Neural progenitor cell (in vitro differentiated cells): Measurements from ENCODE around the gene LAMP1. TPM values are rescaled to one million over a fixed set of nuclear protein-coding genes. Genes with fewer than 3 reads are reported as not detected.

Experiments used
- DNase-seq: peaks from one replicate; pipeline ENCODE4 v3.0.0-alpha.2; 2016; ENCODE audit warnings: low spot score
- H2AFZ ChIP-seq: fragments of 200-600 bp; sonication (generic); replicated peaks from 2 replicates; pipeline ENCODE4 v1.6.1; 2016; ENCODE audit warnings: antibody characterized with exemption
- H3F3A ChIP-seq: fragments of 200-600 bp; sonication (generic); 2 replicates; pipeline ENCODE4 v1.6.1; 2016; ENCODE audit warnings: antibody characterized with exemption, low read depth
- H3K27ac ChIP-seq: fragments of 200-600 bp; sonication (generic); 2 replicates; pipeline ENCODE4 v1.5.1; 2016; ENCODE audit warnings: mild to moderate bottlenecking
- H3K27me3 ChIP-seq: fragments of 200-600 bp; sonication (generic); 2 replicates; pipeline ENCODE4 v1.6.1; 2016; ENCODE audit warnings: mild to moderate bottlenecking, moderate library complexity
- H3K36me3 ChIP-seq: fragments of 200-600 bp; sonication (generic); 2 replicates; pipeline ENCODE4 v1.5.1; 2016
- H3K4me1 ChIP-seq: fragments of 200-600 bp; sonication (generic); 2 replicates; pipeline ENCODE4 v1.6.1; 2016; ENCODE audit warnings: mixed run types
- H3K4me2 ChIP-seq: fragments of 200-600 bp; sonication (generic); 2 replicates; pipeline ENCODE4 v1.6.1; 2016
- H3K4me3 ChIP-seq: fragments of 200-600 bp; sonication (generic); 2 replicates; pipeline ENCODE4 v1.5.1; 2016
- H3K79me2 ChIP-seq: fragments of 200-600 bp; sonication (generic); 2 replicates; pipeline ENCODE4 v1.6.1; 2016; ENCODE audit warnings: low read depth
- H3K9ac ChIP-seq: fragments of 200-600 bp; sonication (generic); 2 replicates; pipeline ENCODE4 v1.6.1; 2016
- H3K9me3 ChIP-seq: fragments of 200-600 bp; sonication (generic); 2 replicates; pipeline ENCODE4 v1.5.1; 2016; ENCODE audit warnings: low read depth
- H4K20me1 ChIP-seq: fragments of 200-600 bp; sonication (generic); 2 replicates; pipeline ENCODE4 v1.6.1; 2016; ENCODE audit warnings: low read depth
- H3K27ac Mint-ChIP-seq: 3 replicates; pipeline ENCODE4 v1.8.0; 2021; ENCODE audit warnings: mixed read lengths
- H3K27me3 Mint-ChIP-seq: 2 replicates; pipeline ENCODE4 v1.8.0; 2022; ENCODE audit warnings: low read depth, mild to moderate bottlenecking, inconsistent platforms, moderate library complexity, mixed read lengths; ENCODE audit not compliant: insufficient read depth
- H3K36me3 Mint-ChIP-seq: 3 replicates; pipeline ENCODE4 v1.8.0; 2021; ENCODE audit warnings: mixed read lengths
- H3K4me1 Mint-ChIP-seq: 3 replicates; pipeline ENCODE4 v1.8.0; 2021; ENCODE audit warnings: mixed read lengths
- H3K4me3 Mint-ChIP-seq: 3 replicates; pipeline ENCODE4 v1.8.0; 2021; ENCODE audit warnings: mild to moderate bottlenecking, moderate library complexity, mixed read lengths
- H3K9me3 Mint-ChIP-seq: 3 replicates; pipeline ENCODE4 v1.8.0; 2020; ENCODE audit warnings: mixed read lengths
- EZH2 ChIP-seq: fragments of 200-600 bp; sonication (generic); IDR thresholded peaks from 2 replicates; pipeline ENCODE4 v1.6.1; 2017; ENCODE audit warnings: antibody characterized with exemption, mild to moderate bottlenecking, moderate library complexity
- EZH2phosphoT487 ChIP-seq: fragments of 200-600 bp; sonication (generic); IDR thresholded peaks from 2 replicates; pipeline ENCODE4 v1.6.1; 2017; ENCODE audit warnings: antibody characterized with exemption
- total RNA-seq: library from RNA; depleted of rRNA; stranded (reverse); fragments of >200 nt; gene quantifications from 2 replicates; pipeline ENCODE4 v1.2.3, GENCODE V29; 2015; ENCODE audit warnings: low replicate concordance
- TF ChIP-seq, protein P1 (sequence below): fragments of 200-600 bp; sonication (generic); IDR thresholded peaks from 2 replicates; pipeline ENCODE4 v1.5.1; 2017; ENCODE audit warnings: antibody characterized with exemption, mild to moderate bottlenecking

Gene LAMP1
- total RNA-seq, 1 donor from 2014 or later: 49.7 TPM

DNA sequence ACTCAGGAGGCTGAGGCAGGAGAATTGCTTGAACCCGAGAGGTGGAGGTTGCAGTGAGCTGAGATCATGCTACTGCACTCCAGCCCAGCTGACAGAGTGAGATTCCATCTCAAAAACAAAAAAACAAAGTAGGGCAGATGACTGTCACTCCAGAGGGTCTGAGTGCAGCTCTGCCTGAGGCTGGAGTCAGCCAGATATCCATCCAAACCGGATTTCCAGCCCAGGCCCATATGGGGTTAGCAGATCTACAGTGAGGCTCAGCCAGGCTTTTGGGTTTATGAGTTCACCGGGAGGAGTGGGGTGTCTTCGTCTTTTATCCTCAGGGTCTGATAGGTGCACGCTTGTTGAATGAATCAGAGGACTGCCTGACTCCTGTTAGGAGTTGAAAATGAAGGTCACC is 19.0 kb downstream of the LAMP1 start:
- Histone ChIP-seq H3F3A (no peaks in the 10 kb centered on the region), H3K36me3 (no peaks in the 10 kb centered on the region), H4K20me1 (no peaks in the 10 kb centered on the region)

GRCh38 chr13:113317031-113317430 is 20.0 kb downstream of the LAMP1 start:
- DNase-seq: no peak
- Histone ChIP-seq H3K4me1 (no peaks in the 10 kb centered on the region), H2AFZ (no peak overlapping the region), H3K9ac (no peak overlapping the region), H3K4me2 (no peak overlapping the region), H4K20me1 (no peaks in the 10 kb centered on the region), H3F3A (peaks cover 1% of the 10 kb centered on the region), H3K27ac (no peak overlapping the region), H3K9me3 (no peaks in the 10 kb centered on the region), H3K4me3 (no peak overlapping the region), H3K27me3 (no peaks in the 10 kb centered on the region), H3K36me3 (no peaks in the 10 kb centered on the region), H3K79me2 (peaks cover 4% of the 10 kb centered on the region)
- Mint-ChIP-seq H3K36me3 (peaks cover 4% of the 10 kb centered on the region), H3K27ac (no peak overlapping the region), H3K4me1 (no peaks in the 10 kb centered on the region), H3K4me3 (no peak overlapping the region), H3K27me3 (peaks cover 4% of the 10 kb centered on the region), H3K9me3 (no peaks in the 10 kb centered on the region)
- no peak for TF ChIP-seq EZH2phosphoT487
- TF ChIP-seq, protein P1, sequence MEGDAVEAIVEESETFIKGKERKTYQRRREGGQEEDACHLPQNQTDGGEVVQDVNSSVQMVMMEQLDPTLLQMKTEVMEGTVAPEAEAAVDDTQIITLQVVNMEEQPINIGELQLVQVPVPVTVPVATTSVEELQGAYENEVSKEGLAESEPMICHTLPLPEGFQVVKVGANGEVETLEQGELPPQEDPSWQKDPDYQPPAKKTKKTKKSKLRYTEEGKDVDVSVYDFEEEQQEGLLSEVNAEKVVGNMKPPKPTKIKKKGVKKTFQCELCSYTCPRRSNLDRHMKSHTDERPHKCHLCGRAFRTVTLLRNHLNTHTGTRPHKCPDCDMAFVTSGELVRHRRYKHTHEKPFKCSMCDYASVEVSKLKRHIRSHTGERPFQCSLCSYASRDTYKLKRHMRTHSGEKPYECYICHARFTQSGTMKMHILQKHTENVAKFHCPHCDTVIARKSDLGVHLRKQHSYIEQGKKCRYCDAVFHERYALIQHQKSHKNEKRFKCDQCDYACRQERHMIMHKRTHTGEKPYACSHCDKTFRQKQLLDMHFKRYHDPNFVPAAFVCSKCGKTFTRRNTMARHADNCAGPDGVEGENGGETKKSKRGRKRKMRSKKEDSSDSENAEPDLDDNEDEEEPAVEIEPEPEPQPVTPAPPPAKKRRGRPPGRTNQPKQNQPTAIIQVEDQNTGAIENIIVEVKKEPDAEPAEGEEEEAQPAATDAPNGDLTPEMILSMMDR: no peak
- no peak for TF ChIP-seq EZH2

More for the DNA sequence above, 19.0 kb downstream of the LAMP1 start:
- Mint-ChIP-seq H3K4me1 (no peaks in the 10 kb centered on the region), H3K27me3 (peaks cover 4% of the 10 kb centered on the region), H3K27ac (no peak overlapping the region), H3K4me3 (no peak overlapping the region), H3K36me3 (peaks cover 6% of the 10 kb centered on the region), H3K9me3 (no peaks in the 10 kb centered on the region)
- Histone ChIP-seq H3K9me3 (no peaks in the 10 kb centered on the region), H3K4me2 (no peak overlapping the region), H3K79me2 (peaks cover 4% of the 10 kb centered on the region), H3K27me3 (no peaks in the 10 kb centered on the region), H3K4me3 (no peak overlapping the region), H2AFZ (no peak overlapping the region), H3K9ac (no peak overlapping the region), H3K27ac (no peak overlapping the region), H3K4me1 (no peaks in the 10 kb centered on the region)
- DNase-seq: no peak
- TF ChIP-seq EZH2: no peak
- TF ChIP-seq, protein P1: no peak
- no peak for TF ChIP-seq EZH2phosphoT487

DNA sequence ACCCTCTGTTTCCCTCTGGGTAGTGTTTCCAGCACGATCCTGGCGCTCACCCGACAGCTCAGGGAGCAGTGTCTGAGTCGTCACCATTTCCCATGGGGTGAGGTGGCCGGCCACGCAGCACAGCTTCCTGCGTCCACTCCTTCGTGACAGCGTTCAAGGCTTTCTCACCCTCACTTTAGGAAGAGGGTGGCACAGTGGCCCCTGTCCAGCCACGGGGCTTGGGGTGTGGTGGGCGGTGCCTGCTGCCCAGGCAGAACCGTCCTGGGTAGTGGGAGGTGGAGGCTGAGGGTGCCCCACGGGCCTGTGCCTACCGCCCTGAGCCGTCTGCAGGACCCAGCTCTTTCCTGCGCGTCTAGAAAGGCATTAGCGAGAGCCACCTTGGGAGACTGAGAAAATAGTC is 21.9 kb downstream of the LAMP1 start:
- DNase-seq: no peak
- H3K4me2 ChIP-seq: no peak overlapping the region
- no peaks in the 10 kb centered on the region for H4K20me1 ChIP-seq
- Mint-ChIP-seq H3K4me1 (no peaks in the 10 kb centered on the region), H3K27me3 (peaks cover 4% of the 10 kb centered on the region), H3K4me3 (no peak overlapping the region), H3K9me3 (no peaks in the 10 kb centered on the region), H3K36me3 (peaks cover 13% of the 10 kb centered on the region), H3K27ac (no peak overlapping the region)
- H3K79me2 ChIP-seq: no peaks in the 10 kb centered on the region
- TF ChIP-seq, protein P1: no peak
- TF ChIP-seq EZH2: no peak
- TF ChIP-seq EZH2phosphoT487: no peak
- no peak overlapping the region for H3K27ac ChIP-seq
- no peaks in the 10 kb centered on the region for H3K27me3 ChIP-seq
- peaks cover 6% of the 10 kb centered on the region for H3F3A ChIP-seq
- no peaks in the 10 kb centered on the region for H3K9me3 ChIP-seq
- H3K36me3 ChIP-seq: no peaks in the 10 kb centered on the region
- no peak overlapping the region for H3K9ac ChIP-seq
- no peak overlapping the region for H2AFZ ChIP-seq
- H3K4me3 ChIP-seq: no peak overlapping the region
- no peaks in the 10 kb centered on the region for H3K4me1 ChIP-seq
